ENCODE measurements around the gene TUSC2.

- no peak for TF ChIP-seq POLR2A (IDR thresholded peaks at IDR 0.05; ENCODE audit: extremely low read depth, insufficient read length)
- no peak for TF ChIP-seq CTCF (IDR thresholded peaks at IDR 0.05; ENCODE audit: low read depth, low read length)
Measured at GRCh38 chr3:50327129-50327528, 894 bp downstream of the TUSC2 start.

Measured in NB4 (cell line).